ENCODE data around the gene NTNG1.
A peak's percentile ranks its signal among the peaks of the same experiment; 100 is the strongest.

NTNG1 gene

DNA sequence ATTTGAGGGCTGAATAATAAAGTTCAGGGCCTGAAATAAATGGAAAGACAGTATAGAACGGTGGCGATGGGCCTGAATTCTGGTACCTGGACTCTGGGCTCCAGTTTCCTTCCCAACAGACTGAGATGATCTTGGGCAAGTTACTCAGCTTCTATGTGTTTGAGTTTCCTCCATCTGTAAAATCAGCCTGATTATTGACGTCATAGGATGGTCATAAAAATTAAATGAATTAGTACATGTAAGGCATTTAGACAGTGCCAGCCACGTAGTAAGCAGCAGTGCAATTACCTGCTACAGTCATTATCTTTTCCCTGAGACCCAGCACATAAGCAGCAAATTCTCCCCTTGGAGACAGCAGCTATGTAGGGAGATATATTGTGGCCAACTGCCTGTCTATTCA is 260.9 kb downstream of the NTNG1 start:
- DNase-seq = no peak
- no peak overlapping the region for H3K14ac ChIP-seq (ENCODE audit: low read length in 2 of 2)
- H2BK12ac ChIP-seq (ENCODE audit: low read length in 2 of 2) = no peak overlapping the region
- no peaks in the 10 kb centered on the region for H3K9me3 ChIP-seq (ENCODE audit: control insufficient read depth, low read length)
- no peak overlapping the region for H3K23ac ChIP-seq (ENCODE audit: low read length in 2 of 2)
- 97% methylated on average over 2 of the region's 4 CpGs for WGBS
- H3K27ac ChIP-seq (ENCODE audit: low read length, poor library complexity, severe bottlenecking) = no peak overlapping the region
- no peak overlapping the region for H3K4ac ChIP-seq (ENCODE audit: low read depth in 1 of 2, low read length in 2 of 2)
- no peak overlapping the region for H3K9ac ChIP-seq (ENCODE audit: low read length)
- peaks cover 0 to 10% of the 10 kb centered on the region in 2 experiments for H3K36me3 ChIP-seq (ENCODE audit: control insufficient read depth in 1 of 2, insufficient read depth in 2 of 2, low read depth in 1 of 2, low read length in 2 of 2)
- no peaks in the 10 kb centered on the region for H3K27me3 ChIP-seq (ENCODE audit: control insufficient read depth in 1 of 2, insufficient read depth in 1 of 2, low read length in 2 of 2)
- H2BK120ac ChIP-seq (ENCODE audit: low read depth, low read length) = no peak overlapping the region
- no peak overlapping the region for H2BK15ac ChIP-seq (ENCODE audit: low read depth, poor library complexity, severe bottlenecking)
- H3K4me2 ChIP-seq (ENCODE audit: low read length, poor library complexity, severe bottlenecking) = no peak overlapping the region
- no peaks in the 10 kb centered on the region for H3K79me1 ChIP-seq (replicated peaks; ENCODE audit: low read length, poor library complexity, severe bottlenecking)
- H2AK5ac ChIP-seq (ENCODE audit: low read length, severe bottlenecking) = no peak overlapping the region
- no peak overlapping the region for H4K8ac ChIP-seq (ENCODE audit: low read length)
- no peak overlapping the region for H3K18ac ChIP-seq (ENCODE audit: low read depth in 1 of 2, low read length in 2 of 2)
- no peaks in the 10 kb centered on the region for H3K4me1 ChIP-seq (ENCODE audit: control insufficient read depth, insufficient read depth, low read depth, low read length)
- H2BK5ac ChIP-seq (ENCODE audit: low read depth, low read length, poor library complexity, severe bottlenecking) = no peak overlapping the region
- no peak overlapping the region for H4K91ac ChIP-seq (ENCODE audit: low read length)
- no peak overlapping the region for H3K4me3 ChIP-seq (ENCODE audit: insufficient read depth in 1 of 2, low read depth in 1 of 2, low read length in 2 of 2)
- H2AFZ ChIP-seq (ENCODE audit: low read depth, low read length) = no peak overlapping the region

DNA sequence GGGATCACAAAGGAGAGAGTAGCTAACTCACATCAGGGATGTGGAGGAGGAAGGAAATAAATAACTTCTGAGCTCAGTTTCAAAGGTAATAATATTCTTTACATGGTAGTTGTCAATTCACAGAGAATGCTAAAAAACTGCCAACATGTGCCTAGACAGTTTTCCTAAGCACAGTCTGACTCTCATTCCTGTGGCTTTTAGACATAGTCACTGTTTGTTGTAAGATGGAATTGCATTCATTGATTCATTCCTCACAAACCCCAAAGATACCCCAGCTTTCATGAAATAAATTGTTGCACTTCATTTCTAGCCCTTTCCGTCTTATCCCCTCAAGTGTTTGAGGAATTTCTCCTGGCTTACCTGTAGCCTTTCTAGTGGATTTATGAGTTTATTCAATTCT is 263.9 kb downstream of the NTNG1 start:
- H3K79me1 ChIP-seq (replicated peaks; ENCODE audit: low read length, poor library complexity, severe bottlenecking) = no peaks in the 10 kb centered on the region
- no peaks in the 10 kb centered on the region for H3K4me1 ChIP-seq (ENCODE audit: control insufficient read depth, insufficient read depth, low read depth, low read length)
- H4K91ac ChIP-seq (ENCODE audit: low read length) = no peak overlapping the region
- no peak overlapping the region for H3K4me2 ChIP-seq (ENCODE audit: low read length, poor library complexity, severe bottlenecking)
- H2BK120ac ChIP-seq (ENCODE audit: low read depth, low read length) = no peak overlapping the region
- no peaks in the 10 kb centered on the region for H3K27me3 ChIP-seq (ENCODE audit: control insufficient read depth in 1 of 2, insufficient read depth in 1 of 2, low read length in 2 of 2)
- no peak overlapping the region for H2AFZ ChIP-seq (ENCODE audit: low read depth, low read length)
- H3K14ac ChIP-seq (ENCODE audit: low read length in 2 of 2) = no peak overlapping the region
- no peak overlapping the region for H3K4ac ChIP-seq (ENCODE audit: low read depth in 1 of 2, low read length in 2 of 2)
- no peak for DNase-seq
- H2AK5ac ChIP-seq (ENCODE audit: low read length, severe bottlenecking) = no peak overlapping the region
- H3K18ac ChIP-seq (ENCODE audit: low read depth in 1 of 2, low read length in 2 of 2) = no peak overlapping the region
- H4K8ac ChIP-seq (ENCODE audit: low read length) = no peak overlapping the region
- H3K36me3 ChIP-seq (ENCODE audit: control insufficient read depth in 1 of 2, insufficient read depth in 2 of 2, low read depth in 1 of 2, low read length in 2 of 2) = no peaks in the 10 kb centered on the region
- H3K9me3 ChIP-seq (ENCODE audit: control insufficient read depth, low read length) = no peaks in the 10 kb centered on the region
- WGBS = no CpG with 5 or more reads among the region's 1 CpG
- no peak overlapping the region for H3K27ac ChIP-seq (ENCODE audit: low read length, poor library complexity, severe bottlenecking)
- no peak overlapping the region for H2BK12ac ChIP-seq (ENCODE audit: low read length in 2 of 2)
- H3K23ac ChIP-seq (ENCODE audit: low read length in 2 of 2) = no peak overlapping the region
- H2BK5ac ChIP-seq (ENCODE audit: low read depth, low read length, poor library complexity, severe bottlenecking) = no peak overlapping the region
- H2BK15ac ChIP-seq (ENCODE audit: low read depth, poor library complexity, severe bottlenecking) = no peak overlapping the region
- peak overlapping the region; percentile 62 for H3K9ac ChIP-seq (ENCODE audit: low read length)
- peak overlapping the region in 1 of 2 experiments; percentile 1 for H3K4me3 ChIP-seq (ENCODE audit: insufficient read depth in 1 of 2, low read depth in 1 of 2, low read length in 2 of 2)

DNA sequence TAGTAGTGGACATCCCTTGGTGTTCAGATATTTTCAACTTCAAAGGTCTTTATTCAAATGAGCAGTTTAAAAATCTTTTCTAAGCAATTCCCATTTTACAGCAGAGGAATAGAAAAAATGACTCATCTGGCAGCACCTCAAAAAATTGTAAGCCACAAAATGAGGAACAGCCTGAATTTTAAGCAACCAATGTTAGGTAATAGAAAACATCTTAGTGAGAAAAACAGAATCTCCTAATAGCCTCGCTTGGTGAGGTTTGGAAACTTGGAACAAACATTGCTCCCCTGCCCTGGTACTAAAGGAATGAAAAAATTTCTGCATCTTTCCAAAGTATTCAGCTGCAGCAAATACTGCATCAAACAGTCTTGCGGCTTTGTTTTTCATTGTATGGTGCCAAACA is 264.4 kb downstream of the NTNG1 start:
- H3K4me2 ChIP-seq (ENCODE audit: low read length, poor library complexity, severe bottlenecking) = no peak overlapping the region
- H2AK5ac ChIP-seq (ENCODE audit: low read length, severe bottlenecking) = no peak overlapping the region
- no peak overlapping the region for H2BK12ac ChIP-seq (ENCODE audit: low read length in 2 of 2)
- no peak overlapping the region for H2BK5ac ChIP-seq (ENCODE audit: low read depth, low read length, poor library complexity, severe bottlenecking)
- H3K27me3 ChIP-seq (ENCODE audit: control insufficient read depth in 1 of 2, insufficient read depth in 1 of 2, low read length in 2 of 2) = no peaks in the 10 kb centered on the region
- no peaks in the 10 kb centered on the region for H3K4me1 ChIP-seq (ENCODE audit: control insufficient read depth, insufficient read depth, low read depth, low read length)
- no peak overlapping the region for H4K8ac ChIP-seq (ENCODE audit: low read length)
- H3K9me3 ChIP-seq (ENCODE audit: control insufficient read depth, low read length) = no peaks in the 10 kb centered on the region
- no peak overlapping the region for H3K18ac ChIP-seq (ENCODE audit: low read depth in 1 of 2, low read length in 2 of 2)
- H3K9ac ChIP-seq (ENCODE audit: low read length) = peak overlapping the region; percentile 62
- H3K4ac ChIP-seq (ENCODE audit: low read depth in 1 of 2, low read length in 2 of 2) = no peak overlapping the region
- H3K23ac ChIP-seq (ENCODE audit: low read length in 2 of 2) = no peak overlapping the region
- H3K27ac ChIP-seq (ENCODE audit: low read length, poor library complexity, severe bottlenecking) = no peak overlapping the region
- H2AFZ ChIP-seq (ENCODE audit: low read depth, low read length) = no peak overlapping the region
- H3K4me3 ChIP-seq (ENCODE audit: insufficient read depth in 1 of 2, low read depth in 1 of 2, low read length in 2 of 2) = peak overlapping the region in 1 of 2 experiments; percentile 5
- no peak overlapping the region for H3K14ac ChIP-seq (ENCODE audit: low read length in 2 of 2)
- no peak overlapping the region for H2BK15ac ChIP-seq (ENCODE audit: low read depth, poor library complexity, severe bottlenecking)
- no peaks in the 10 kb centered on the region for H3K36me3 ChIP-seq (ENCODE audit: control insufficient read depth in 1 of 2, insufficient read depth in 2 of 2, low read depth in 1 of 2, low read length in 2 of 2)
- 89% methylated on average over 2 of the region's 2 CpGs for WGBS
- DNase-seq = no peak
- H2BK120ac ChIP-seq (ENCODE audit: low read depth, low read length) = no peak overlapping the region
- H3K79me1 ChIP-seq (replicated peaks; ENCODE audit: low read length, poor library complexity, severe bottlenecking) = no peaks in the 10 kb centered on the region
- no peak overlapping the region for H4K91ac ChIP-seq (ENCODE audit: low read length)

DNA sequence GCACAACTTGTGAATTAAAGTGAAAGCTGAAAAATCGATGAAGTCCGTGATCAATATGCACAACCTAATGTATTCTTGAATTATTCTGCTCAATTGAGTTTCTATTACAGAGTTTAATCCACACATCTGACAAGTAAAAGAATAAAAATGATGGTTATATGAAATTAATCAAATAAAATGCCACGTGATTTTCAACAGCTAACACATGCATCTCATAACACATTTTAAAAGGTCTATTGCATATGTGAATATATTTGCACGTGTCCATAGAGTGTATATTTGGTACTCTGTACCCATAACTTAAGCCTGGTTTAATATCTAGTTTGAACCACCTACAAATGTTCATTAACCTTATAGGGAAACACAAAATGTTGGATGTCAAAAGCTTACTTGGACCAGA is 266.2 kb downstream of the NTNG1 start:
- no peak overlapping the region for H2BK12ac ChIP-seq (ENCODE audit: low read length in 2 of 2)
- H3K14ac ChIP-seq (ENCODE audit: low read length in 2 of 2) = no peak overlapping the region
- no peaks in the 10 kb centered on the region for H3K4me1 ChIP-seq (ENCODE audit: control insufficient read depth, insufficient read depth, low read depth, low read length)
- no peak overlapping the region for H4K91ac ChIP-seq (ENCODE audit: low read length)
- no peak overlapping the region for H3K18ac ChIP-seq (ENCODE audit: low read depth in 1 of 2, low read length in 2 of 2)
- H2BK15ac ChIP-seq (ENCODE audit: low read depth, poor library complexity, severe bottlenecking) = no peak overlapping the region
- no peaks in the 10 kb centered on the region for H3K36me3 ChIP-seq (ENCODE audit: control insufficient read depth in 1 of 2, insufficient read depth in 2 of 2, low read depth in 1 of 2, low read length in 2 of 2)
- no peak overlapping the region for H3K4me2 ChIP-seq (ENCODE audit: low read length, poor library complexity, severe bottlenecking)
- H3K4me3 ChIP-seq (ENCODE audit: insufficient read depth in 1 of 2, low read depth in 1 of 2, low read length in 2 of 2) = no peak overlapping the region
- H3K9me3 ChIP-seq (ENCODE audit: control insufficient read depth, low read length) = no peaks in the 10 kb centered on the region
- no peak overlapping the region for H3K9ac ChIP-seq (ENCODE audit: low read length)
- no peak overlapping the region for H2AK5ac ChIP-seq (ENCODE audit: low read length, severe bottlenecking)
- H3K27ac ChIP-seq (ENCODE audit: low read length, poor library complexity, severe bottlenecking) = no peak overlapping the region
- H3K4ac ChIP-seq (ENCODE audit: low read depth in 1 of 2, low read length in 2 of 2) = no peak overlapping the region
- H2BK5ac ChIP-seq (ENCODE audit: low read depth, low read length, poor library complexity, severe bottlenecking) = no peak overlapping the region
- H2AFZ ChIP-seq (ENCODE audit: low read depth, low read length) = no peak overlapping the region
- DNase-seq = no peak
- WGBS = no CpG with 5 or more reads among the region's 4 CpGs
- no peaks in the 10 kb centered on the region for H3K79me1 ChIP-seq (replicated peaks; ENCODE audit: low read length, poor library complexity, severe bottlenecking)
- no peak overlapping the region for H3K23ac ChIP-seq (ENCODE audit: low read length in 2 of 2)
- H4K8ac ChIP-seq (ENCODE audit: low read length) = no peak overlapping the region
- no peaks in the 10 kb centered on the region for H3K27me3 ChIP-seq (ENCODE audit: control insufficient read depth in 1 of 2, insufficient read depth in 1 of 2, low read length in 2 of 2)
- H2BK120ac ChIP-seq (ENCODE audit: low read depth, low read length) = no peak overlapping the region
